ENCODE results near the gene PCSK6. TPM values are rescaled to one million over a fixed set of nuclear protein-coding genes. Genes with fewer than 3 reads are reported as not detected.

The PCSK6 gene
- polyA plus RNA-seq, 3 donors = 0.05 to 0.10 TPM; not detected in 1

DNA sequence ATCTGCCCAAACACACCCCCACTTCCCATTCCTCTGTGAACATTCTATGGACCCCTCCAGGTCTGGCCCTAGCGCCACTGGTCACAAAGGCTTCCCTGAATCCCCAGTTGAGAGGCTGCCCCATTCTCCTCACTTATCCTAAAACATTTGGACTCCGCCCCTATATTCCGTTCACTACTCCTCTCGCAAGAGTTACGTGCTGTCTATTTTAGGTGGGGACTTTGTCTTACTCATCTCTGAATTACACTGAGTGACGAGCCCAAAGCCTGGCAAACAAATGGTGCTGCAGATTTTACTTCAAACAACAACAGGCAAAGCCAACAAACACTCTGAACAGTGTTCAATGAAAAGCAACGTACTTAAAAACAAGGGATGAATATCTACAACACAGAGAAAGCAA lies 14.5 kb downstream of the PCSK6 start:
- Mint-ChIP-seq H3K4me3 (no peak overlapping the region), H3K9me3 (peaks cover 0 to 1% (median 0%) of the 10 kb centered on the region in 7 donors), H3K4me1 (no peaks in the 10 kb centered on the region), H3K36me3 (no peaks in the 10 kb centered on the region), H3K27ac (no peak overlapping the region), H3K27me3 (ENCODE audit: low read depth in 3 of 3) (peaks cover 4 to 29% (median 7%) of the 10 kb centered on the region in 3 donors)
- H3K79me2 ChIP-seq (ENCODE audit: insufficient read depth, low read length) = no peaks in the 10 kb centered on the region
- no peak overlapping the region for H3K9ac ChIP-seq (ENCODE audit: insufficient read depth, low read length, poor library complexity, severe bottlenecking)
- H3K27me3 ChIP-seq (ENCODE audit: control insufficient read depth in 2 of 2, insufficient read depth in 2 of 2, low read length in 2 of 2) = peaks cover 2 to 3% of the 10 kb centered on the region in 2 donors
- no peak for DNase-seq
- WGBS (ENCODE audit: insufficient coverage) = 96% methylated on average over 5 of the region's 7 CpGs
- H3K4me3 ChIP-seq (replicated peaks in 1 of 3; ENCODE audit: low read depth in 2 of 3, low read length in 3 of 3) = no peak overlapping the region
- TF ChIP-seq, protein P1, sequence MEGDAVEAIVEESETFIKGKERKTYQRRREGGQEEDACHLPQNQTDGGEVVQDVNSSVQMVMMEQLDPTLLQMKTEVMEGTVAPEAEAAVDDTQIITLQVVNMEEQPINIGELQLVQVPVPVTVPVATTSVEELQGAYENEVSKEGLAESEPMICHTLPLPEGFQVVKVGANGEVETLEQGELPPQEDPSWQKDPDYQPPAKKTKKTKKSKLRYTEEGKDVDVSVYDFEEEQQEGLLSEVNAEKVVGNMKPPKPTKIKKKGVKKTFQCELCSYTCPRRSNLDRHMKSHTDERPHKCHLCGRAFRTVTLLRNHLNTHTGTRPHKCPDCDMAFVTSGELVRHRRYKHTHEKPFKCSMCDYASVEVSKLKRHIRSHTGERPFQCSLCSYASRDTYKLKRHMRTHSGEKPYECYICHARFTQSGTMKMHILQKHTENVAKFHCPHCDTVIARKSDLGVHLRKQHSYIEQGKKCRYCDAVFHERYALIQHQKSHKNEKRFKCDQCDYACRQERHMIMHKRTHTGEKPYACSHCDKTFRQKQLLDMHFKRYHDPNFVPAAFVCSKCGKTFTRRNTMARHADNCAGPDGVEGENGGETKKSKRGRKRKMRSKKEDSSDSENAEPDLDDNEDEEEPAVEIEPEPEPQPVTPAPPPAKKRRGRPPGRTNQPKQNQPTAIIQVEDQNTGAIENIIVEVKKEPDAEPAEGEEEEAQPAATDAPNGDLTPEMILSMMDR (IDR thresholded peaks at IDR 0.05) = no peak
- intact Hi-C loops (cut with micrococcal nuclease) = no loop called here
- H3K36me3 ChIP-seq (replicated peaks in 1 of 2; ENCODE audit: control insufficient read depth in 1 of 2, insufficient read depth in 2 of 2, low read length in 2 of 2) = no peaks in the 10 kb centered on the region
- H3K9me3 ChIP-seq (replicated peaks in 1 of 2; ENCODE audit: control insufficient read depth in 1 of 2, insufficient read depth in 1 of 2, low read length in 2 of 2) = no peaks in the 10 kb centered on the region
- no peak overlapping the region for H2AFZ ChIP-seq (ENCODE audit: insufficient read depth, low read depth, low read length, poor library complexity, severe bottlenecking)
- H3K27ac ChIP-seq (ENCODE audit: low read depth in 1 of 2, low read length in 2 of 2) = no peak overlapping the region
- no peaks in the 10 kb centered on the region for H3K4me1 ChIP-seq (ENCODE audit: control insufficient read depth in 1 of 2, insufficient read depth in 2 of 2, low read length in 2 of 2)
- no peak overlapping the region for H3K4me2 ChIP-seq (replicated peaks; ENCODE audit: extremely low read depth, low read length, poor library complexity, severe bottlenecking)
- no peaks in the 10 kb centered on the region for H4K20me1 ChIP-seq (ENCODE audit: insufficient read depth, low read length)

DNA sequence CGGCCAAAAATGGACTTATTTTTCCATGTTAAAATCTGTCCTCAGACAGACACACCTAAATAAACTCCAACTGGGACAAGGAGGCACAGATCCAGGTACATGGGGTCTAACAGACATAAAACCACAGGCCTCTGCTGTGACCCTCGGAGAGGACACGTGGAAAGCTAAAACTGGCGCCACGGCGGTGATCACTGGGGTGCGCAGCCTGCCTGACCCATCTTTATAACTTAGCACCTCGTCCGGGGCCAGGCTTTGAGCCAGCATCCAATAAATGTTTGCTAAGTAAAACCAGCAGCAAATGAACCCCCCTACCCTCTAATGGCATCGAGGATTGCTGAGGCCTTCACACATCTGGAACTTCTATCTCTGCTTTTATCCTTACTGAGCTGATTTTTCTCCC lies 15.3 kb downstream of the PCSK6 start:
- Histone ChIP-seq H3K9ac (ENCODE audit: insufficient read depth, low read length, poor library complexity, severe bottlenecking) (no peak overlapping the region), H3K36me3 (replicated peaks in 1 of 2; ENCODE audit: control insufficient read depth in 1 of 2, insufficient read depth in 2 of 2, low read length in 2 of 2) (no peaks in the 10 kb centered on the region), H3K27me3 (ENCODE audit: control insufficient read depth in 2 of 2, insufficient read depth in 2 of 2, low read length in 2 of 2) (peaks cover 3 to 4% of the 10 kb centered on the region in 2 donors), H3K4me2 (replicated peaks; ENCODE audit: extremely low read depth, low read length, poor library complexity, severe bottlenecking) (no peak overlapping the region), H3K79me2 (ENCODE audit: insufficient read depth, low read length) (no peaks in the 10 kb centered on the region), H3K9me3 (replicated peaks in 1 of 2; ENCODE audit: control insufficient read depth in 1 of 2, insufficient read depth in 1 of 2, low read length in 2 of 2) (no peaks in the 10 kb centered on the region), H2AFZ (ENCODE audit: insufficient read depth, low read depth, low read length, poor library complexity, severe bottlenecking) (no peak overlapping the region), H3K27ac (ENCODE audit: low read depth in 1 of 2, low read length in 2 of 2) (no peak overlapping the region), H3K4me3 (replicated peaks in 1 of 3; ENCODE audit: low read depth in 2 of 3, low read length in 3 of 3) (no peak overlapping the region), H4K20me1 (ENCODE audit: insufficient read depth, low read length) (no peaks in the 10 kb centered on the region), H3K4me1 (ENCODE audit: control insufficient read depth in 1 of 2, insufficient read depth in 2 of 2, low read length in 2 of 2) (no peaks in the 10 kb centered on the region)
- DNase-seq = no peak
- H3K9me3 Mint-ChIP-seq = peaks cover 0 to 1% (median 0%) of the 10 kb centered on the region in 7 donors
- no peak overlapping the region for H3K4me3 Mint-ChIP-seq
- TF ChIP-seq, protein P1 (IDR thresholded peaks at IDR 0.05) = no peak
- H3K4me1 Mint-ChIP-seq = no peaks in the 10 kb centered on the region
- no peaks in the 10 kb centered on the region for H3K36me3 Mint-ChIP-seq
- peaks cover 7 to 32% (median 9%) of the 10 kb centered on the region in 3 donors for H3K27me3 Mint-ChIP-seq (ENCODE audit: low read depth in 3 of 3)
- 92% methylated on average over 10 of the region's 10 CpGs for WGBS (ENCODE audit: insufficient coverage)
- H3K27ac Mint-ChIP-seq = no peak overlapping the region
- intact Hi-C loops (cut with micrococcal nuclease) = no loop called here

All from CD14-positive monocyte (primary cell).